Amygdala (tissue), 56 donors: ENCODE data around the gene HSPA1B.
"Not testable (repeated sequence)": the region's sequence is repeated elsewhere in the genome, so short reads cannot be mapped to it uniquely, and the experiment has no call there.

ENCODE experiments used
- DNase-seq, 56 donors: peaks; one replicate each; lab custom pipeline; 2025; lab: John Stamatoyannopoulos, UW

The HSPA1B gene

GRCh38 chr6:31796993-31797385 lies 30.5 kb upstream of the HSPA1B start:
- no peak for DNase-seq

- no peak for DNase-seq
Observed at GRCh38 chr6:31797588-31797987, 29.9 kb upstream of the HSPA1B start.

GRCh38 chr6:31799781-31800180 lies 27.8 kb upstream of the HSPA1B start:
- no peak for DNase-seq

- not testable (repeated sequence) for DNase-seq
Observed at GRCh38 chr6:31801031-31801927, 26.3 kb upstream of the HSPA1B start.

GRCh38 chr6:31805939-31806469 lies 21.5 kb upstream of the HSPA1B start:
- no peak for DNase-seq

- peak; percentile 52 to 98 (median 94) for DNase-seq
Observed at GRCh38 chr6:31806470-31807272, 20.9 kb upstream of the HSPA1B start, which contains the start of gene LSM2. LSM2 (minus strand) TSS chr6:31806966; CDS start chr6:31806757, 209 bp downstream.

GRCh38 chr6:31808599-31808998 lies 18.9 kb upstream of the HSPA1B start:
- not testable (repeated sequence) for DNase-seq

GRCh38 chr6:31811645-31812044 lies 15.9 kb upstream of the HSPA1B start:
- no peak for DNase-seq

GRCh38 chr6:31813465-31813849 lies 14.1 kb upstream of the HSPA1B start:
- no peak for DNase-seq

- peak in 55 of 56 donors; percentile 63 to 97 (median 90) for DNase-seq
Observed at GRCh38 chr6:31814677-31815024, 12.9 kb upstream of the HSPA1B start.

- DNase-seq: peak; percentile 65 to 100 (median 96)
Observed at GRCh38 chr6:31815025-31815838, 12.3 kb upstream of the HSPA1B start, which contains the start of the genes HSPA1A and HSPA1L. HSPA1A (plus strand) TSS chr6:31815543; CDS start chr6:31815757, 214 bp downstream. HSPA1L (minus strand) TSS chr6:31815283; CDS start chr6:31811972, 3,311 bp downstream.

- DNase-seq: peak in 18 of 56 donors; percentile 7 to 71 (median 34)
Observed at GRCh38 chr6:31817133-31817928, 10.2 kb upstream of the HSPA1B start.

GRCh38 chr6:31817929-31818511 lies 9.5 kb upstream of the HSPA1B start:
- DNase-seq: peak in 12 of 56 donors; percentile 11 to 75 (median 48)

GRCh38 chr6:31819871-31820299 lies 7.7 kb upstream of the HSPA1B start:
- no peak for DNase-seq

- not testable (repeated sequence) for DNase-seq
Observed at GRCh38 chr6:31820399-31820798, 7.1 kb upstream of the HSPA1B start.

- DNase-seq: peak in 42 of 56 donors; percentile 19 to 86 (median 59)
Observed at GRCh38 chr6:31821301-31822035, 6.1 kb upstream of the HSPA1B start.

GRCh38 chr6:31822036-31822821 lies 5.3 kb upstream of the HSPA1B start:
- DNase-seq: peak in 50 of 56 donors; percentile 20 to 94 (median 71)
